HCT116 (cell line): Measurements from ENCODE around the gene FBN3.

ENCODE experiments used
- EZH2phosphoT487 ChIP-seq: fragments of 200-600 bp; IDR thresholded peaks from 2 replicates; pipeline ENCODE4 v1.6.1; 2018; ENCODE audit warnings: antibody characterized with exemption, borderline replicate concordance
- MAX ChIP-seq: IDR thresholded peaks from 2 replicates; pipeline ENCODE4 v1.6.1; 2012
- POLR2AphosphoS5 ChIP-seq: IDR thresholded peaks from 2 replicates; pipeline ENCODE4 v1.6.1; 2011; ENCODE audit warnings: mild to moderate bottlenecking, low read depth, low read length, moderate library complexity
- RAD21 ChIP-seq: IDR thresholded peaks from 2 replicates; pipeline ENCODE4 v1.6.1; 2012; ENCODE audit warnings: low read depth, mild to moderate bottlenecking
- REST ChIP-seq: IDR thresholded peaks from 2 replicates; pipeline ENCODE4 v1.6.1; 2012; ENCODE audit warnings: low read depth
- ZFX ChIP-seq: fragments of 450-650 bp; IDR thresholded peaks from 2 replicates; pipeline ENCODE4 v1.6.1; 2017
- TF ChIP-seq, protein P1 (sequence below), 3 experiments: fragments of 200-600 bp in 1 of 3; sonication (generic) in 1 of 3; IDR thresholded peaks in 2 of 3; conservative IDR thresholded peaks in 1 of 3; 2 replicates each; pipeline ENCODE4 v1.5.1; 2012 to 2017; ENCODE audit warnings: low read depth in 2 of 3, low read length in 2 of 3, antibody characterized with exemption in 1 of 3, borderline replicate concordance in 1 of 3, control low read depth in 1 of 3, mild to moderate bottlenecking in 1 of 3, mixed read lengths in 1 of 3, mixed run types in 1 of 3, moderate library complexity in 1 of 3; ENCODE audit not compliant: insufficient read depth in 1 of 3

DNA sequence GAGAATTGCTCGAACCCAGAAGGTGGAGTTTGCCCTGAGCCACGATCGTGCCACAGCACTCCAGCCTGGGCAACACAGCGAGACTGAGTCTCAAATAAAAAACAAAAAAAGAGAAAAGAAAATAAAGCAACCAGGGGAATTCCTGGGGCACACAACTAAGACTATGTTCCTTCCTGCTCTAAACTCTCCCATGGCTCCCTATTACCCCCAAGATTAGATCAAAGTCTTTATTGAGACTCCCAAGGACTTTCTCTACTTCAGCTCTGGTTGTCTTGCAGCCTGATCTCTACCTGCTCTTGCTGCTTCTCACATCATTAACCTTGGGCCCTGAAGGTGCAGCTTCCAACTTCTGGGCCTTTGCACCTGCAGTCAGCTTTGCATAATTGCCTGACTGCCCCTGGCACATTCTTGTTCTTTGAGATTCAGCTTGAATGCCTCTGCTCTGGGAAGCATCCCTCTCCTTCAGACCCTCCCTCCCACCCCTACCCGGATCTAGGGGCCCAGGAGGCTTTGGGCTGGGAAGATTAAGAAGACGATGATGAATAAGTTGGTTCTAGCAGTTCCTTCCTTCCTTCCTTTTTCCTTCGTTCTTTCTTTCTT, 42.9 kb upstream of the FBN3 start:
- TF ChIP-seq, protein P1, sequence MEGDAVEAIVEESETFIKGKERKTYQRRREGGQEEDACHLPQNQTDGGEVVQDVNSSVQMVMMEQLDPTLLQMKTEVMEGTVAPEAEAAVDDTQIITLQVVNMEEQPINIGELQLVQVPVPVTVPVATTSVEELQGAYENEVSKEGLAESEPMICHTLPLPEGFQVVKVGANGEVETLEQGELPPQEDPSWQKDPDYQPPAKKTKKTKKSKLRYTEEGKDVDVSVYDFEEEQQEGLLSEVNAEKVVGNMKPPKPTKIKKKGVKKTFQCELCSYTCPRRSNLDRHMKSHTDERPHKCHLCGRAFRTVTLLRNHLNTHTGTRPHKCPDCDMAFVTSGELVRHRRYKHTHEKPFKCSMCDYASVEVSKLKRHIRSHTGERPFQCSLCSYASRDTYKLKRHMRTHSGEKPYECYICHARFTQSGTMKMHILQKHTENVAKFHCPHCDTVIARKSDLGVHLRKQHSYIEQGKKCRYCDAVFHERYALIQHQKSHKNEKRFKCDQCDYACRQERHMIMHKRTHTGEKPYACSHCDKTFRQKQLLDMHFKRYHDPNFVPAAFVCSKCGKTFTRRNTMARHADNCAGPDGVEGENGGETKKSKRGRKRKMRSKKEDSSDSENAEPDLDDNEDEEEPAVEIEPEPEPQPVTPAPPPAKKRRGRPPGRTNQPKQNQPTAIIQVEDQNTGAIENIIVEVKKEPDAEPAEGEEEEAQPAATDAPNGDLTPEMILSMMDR (IDR thresholded peaks at IDR 0.05 in 2 of 3, conservative IDR thresholded peaks at IDR 0.05 in 1 of 3; ENCODE audit: borderline replicate concordance in 1 of 3, insufficient read depth in 1 of 3, low read depth in 2 of 3, low read length in 2 of 3): no peak
- no peak for TF ChIP-seq POLR2AphosphoS5
- no peak for TF ChIP-seq ZFX
- no peak for TF ChIP-seq MAX
- no peak for TF ChIP-seq REST
- TF ChIP-seq EZH2phosphoT487: no peak
- no peak for TF ChIP-seq RAD21
